Measurements from ENCODE around the gene SLC49A4. TPM values are rescaled to one million over a fixed set of nuclear protein-coding genes. Genes with fewer than 3 reads are reported as not detected.
A peak's percentile ranks its signal among the peaks of the same experiment; 100 is the strongest.

Gene SLC49A4
- total and polyA plus RNA-seq, 3 experiments from 2014 or later = 1.6 to 2.3 (median 2.1) TPM

- Mint-ChIP-seq H3K27me3 (no peaks in the 10 kb centered on the region), H3K4me1 (no peaks in the 10 kb centered on the region), H3K9me3 (no peaks in the 10 kb centered on the region), H3K36me3 (peaks cover 4 to 26% (median 8%) of the 10 kb centered on the region in 3 donors), H3K27ac (peak overlapping the region in 1 of 8 donors; percentile 1), H3K4me3 (no peak overlapping the region)
- Histone ChIP-seq H3K4me1 (ENCODE audit: insufficient read depth, low read length) (no peaks in the 10 kb centered on the region), H3K36me3 (ENCODE audit: insufficient read depth, low read length) (no peaks in the 10 kb centered on the region), H3K4me3 (ENCODE audit: low read length) (no peak overlapping the region), H3K27me3 (ENCODE audit: insufficient read depth, low read length, poor library complexity, severe bottlenecking) (no peaks in the 10 kb centered on the region), H3K9me3 (ENCODE audit: low read length) (no peaks in the 10 kb centered on the region), H3K27ac (ENCODE audit: low read depth, low read length) (no peak overlapping the region)
- POLR2A ChIA-PET = no interaction called here
- no peak for DNase-seq
- CTCF ChIA-PET = interaction anchor here (1.0 kb wide), 1 partner anchor 17 kb away, joined by 3 read pairs; the partner anchor contains the start of gene HSPBAP1
These were observed 18.0 kb upstream of the SLC49A4 start for GRCh38 chr3:122776675-122777468.

- Histone ChIP-seq H3K4me3 (ENCODE audit: low read length) (no peak overlapping the region), H3K9me3 (ENCODE audit: low read length) (no peaks in the 10 kb centered on the region), H3K27me3 (ENCODE audit: insufficient read depth, low read length, poor library complexity, severe bottlenecking) (no peaks in the 10 kb centered on the region), H3K27ac (ENCODE audit: low read depth, low read length) (no peak overlapping the region), H3K36me3 (ENCODE audit: insufficient read depth, low read length) (no peaks in the 10 kb centered on the region), H3K4me1 (ENCODE audit: insufficient read depth, low read length) (no peaks in the 10 kb centered on the region)
- Mint-ChIP-seq H3K36me3 (peaks cover 4 to 26% (median 8%) of the 10 kb centered on the region in 3 donors), H3K27ac (no peak overlapping the region), H3K4me3 (no peak overlapping the region), H3K4me1 (no peaks in the 10 kb centered on the region), H3K27me3 (no peaks in the 10 kb centered on the region), H3K9me3 (no peaks in the 10 kb centered on the region)
- no peak for DNase-seq
- POLR2A ChIA-PET = no interaction called here
- CTCF ChIA-PET = no interaction called here
These were observed 17.3 kb upstream of the SLC49A4 start for GRCh38 chr3:122777563-122777962.

- Histone ChIP-seq H3K9me3 (ENCODE audit: low read length) (no peaks in the 10 kb centered on the region), H3K4me1 (ENCODE audit: insufficient read depth, low read length) (no peaks in the 10 kb centered on the region), H3K4me3 (ENCODE audit: low read length) (no peak overlapping the region), H3K36me3 (ENCODE audit: insufficient read depth, low read length) (peaks cover 4% of the 10 kb centered on the region), H3K27me3 (ENCODE audit: insufficient read depth, low read length, poor library complexity, severe bottlenecking) (no peaks in the 10 kb centered on the region), H3K27ac (ENCODE audit: low read depth, low read length) (no peak overlapping the region)
- no peaks in the 10 kb centered on the region for H3K9me3 Mint-ChIP-seq
- ChIA-PET POLR2A (no interaction called here), CTCF (no interaction called here)
- no peak for DNase-seq
- H3K27me3 Mint-ChIP-seq = no peaks in the 10 kb centered on the region
- H3K4me3 Mint-ChIP-seq = no peak overlapping the region
- H3K27ac Mint-ChIP-seq = no peak overlapping the region
- peaks cover 6 to 27% (median 12%) of the 10 kb centered on the region in 3 donors for H3K4me1 Mint-ChIP-seq
- peaks cover 4 to 26% (median 10%) of the 10 kb centered on the region in 3 donors for H3K36me3 Mint-ChIP-seq
These were observed 12.1 kb upstream of the SLC49A4 start for GRCh38 chr3:122782804-122783203.

DNA sequence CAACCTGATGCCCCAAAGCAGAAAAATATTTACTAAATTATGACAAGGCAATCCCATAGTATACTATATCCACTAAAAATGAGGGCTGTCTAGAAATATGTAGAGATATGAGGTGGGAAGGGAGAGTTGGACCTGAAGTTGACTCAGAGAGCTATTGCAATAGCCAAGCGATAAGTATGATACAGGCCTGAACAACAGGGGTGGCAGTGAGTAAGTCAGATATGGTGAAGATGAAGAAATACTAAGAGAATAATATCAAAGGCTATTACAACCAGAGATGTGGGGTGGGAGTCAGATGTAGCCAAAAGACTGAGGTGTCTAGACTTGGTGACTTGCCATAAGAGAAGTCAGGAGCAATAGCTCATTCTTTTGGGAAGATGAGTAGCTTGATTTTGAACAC lies 10.4 kb upstream of the SLC49A4 start:
- H3K27me3 Mint-ChIP-seq = no peaks in the 10 kb centered on the region
- peaks cover 12 to 41% (median 17%) of the 10 kb centered on the region in 3 donors for H3K4me1 Mint-ChIP-seq
- H3K36me3 Mint-ChIP-seq = peaks cover 4 to 26% (median 10%) of the 10 kb centered on the region in 3 donors
- no peaks in the 10 kb centered on the region for H3K27me3 ChIP-seq (ENCODE audit: insufficient read depth, low read length, poor library complexity, severe bottlenecking)
- H3K4me1 ChIP-seq (ENCODE audit: insufficient read depth, low read length) = no peaks in the 10 kb centered on the region
- ChIA-PET POLR2A (interaction anchor here (0.9 kb wide), 1 partner anchor 10 kb away, joined by 3 read pairs; the partner anchor contains the start of gene HSPBAP1), CTCF (no interaction called here)
- no peak overlapping the region for H3K4me3 ChIP-seq (ENCODE audit: low read length)
- peak overlapping the region in 2 of 8 donors; percentile 16 to 59 for H3K27ac Mint-ChIP-seq
- DNase-seq = no peak
- H3K9me3 ChIP-seq (ENCODE audit: low read length) = no peaks in the 10 kb centered on the region
- peaks cover 4% of the 10 kb centered on the region for H3K36me3 ChIP-seq (ENCODE audit: insufficient read depth, low read length)
- no peaks in the 10 kb centered on the region for H3K9me3 Mint-ChIP-seq
- no peak overlapping the region for H3K4me3 Mint-ChIP-seq
- no peak overlapping the region for H3K27ac ChIP-seq (ENCODE audit: low read depth, low read length)

DNA sequence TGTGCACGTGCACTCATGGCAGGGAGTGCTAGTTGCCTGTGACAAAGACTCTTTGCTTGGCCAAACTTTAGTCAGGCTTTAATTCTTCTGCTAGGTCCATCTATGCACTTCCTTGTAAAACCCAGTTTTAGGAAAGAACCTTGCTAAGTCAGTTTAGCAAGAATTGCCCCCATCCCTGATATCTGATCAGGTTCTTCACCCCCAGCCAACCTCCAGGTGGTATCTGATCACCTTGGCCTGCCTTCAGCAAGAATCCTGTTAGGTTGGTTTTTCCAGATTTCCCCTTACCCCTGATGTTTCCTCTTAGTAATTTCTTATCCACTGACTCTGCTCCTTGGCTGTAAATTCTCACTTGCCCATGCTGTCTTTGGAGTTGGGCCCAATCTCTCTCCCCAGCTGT lies 9.6 kb upstream of the SLC49A4 start:
- peak overlapping the region in 1 of 8 donors; percentile 2 for H3K27ac Mint-ChIP-seq
- CTCF ChIA-PET = no interaction called here
- H3K4me1 Mint-ChIP-seq = peaks cover 12 to 41% (median 21%) of the 10 kb centered on the region in 3 donors
- no peak overlapping the region for H3K4me3 ChIP-seq (ENCODE audit: low read length)
- H3K9me3 ChIP-seq (ENCODE audit: low read length) = no peaks in the 10 kb centered on the region
- POLR2A ChIA-PET = no interaction called here
- H3K27ac ChIP-seq (ENCODE audit: low read depth, low read length) = no peak overlapping the region
- peaks cover 4% of the 10 kb centered on the region for H3K36me3 ChIP-seq (ENCODE audit: insufficient read depth, low read length)
- peaks cover 4 to 26% (median 10%) of the 10 kb centered on the region in 3 donors for H3K36me3 Mint-ChIP-seq
- no peak for DNase-seq
- H3K27me3 ChIP-seq (ENCODE audit: insufficient read depth, low read length, poor library complexity, severe bottlenecking) = no peaks in the 10 kb centered on the region
- no peaks in the 10 kb centered on the region for H3K9me3 Mint-ChIP-seq
- H3K27me3 Mint-ChIP-seq = no peaks in the 10 kb centered on the region
- no peak overlapping the region for H3K4me3 Mint-ChIP-seq
- H3K4me1 ChIP-seq (ENCODE audit: insufficient read depth, low read length) = no peaks in the 10 kb centered on the region

DNA sequence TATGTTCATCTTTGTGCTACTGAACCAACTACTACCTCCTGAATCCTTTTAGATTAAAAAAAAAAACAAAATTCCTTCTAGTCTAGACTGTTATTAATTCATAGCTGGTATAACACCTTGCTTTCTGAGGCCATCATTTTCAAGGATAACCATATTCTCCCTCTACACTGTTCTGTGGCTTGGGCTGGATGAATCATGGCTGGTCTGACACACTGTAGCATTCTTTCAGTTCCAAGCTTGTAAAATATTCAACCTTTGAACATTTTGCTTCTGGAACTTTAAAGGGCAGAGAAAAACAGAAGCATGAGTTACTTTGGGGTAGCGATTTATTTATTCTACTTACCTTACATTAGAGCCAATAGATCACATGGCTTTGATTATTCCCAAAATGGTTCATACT lies 8.8 kb upstream of the SLC49A4 start:
- H3K27ac ChIP-seq (ENCODE audit: low read depth, low read length) = no peak overlapping the region
- no peaks in the 10 kb centered on the region for H3K9me3 ChIP-seq (ENCODE audit: low read length)
- H3K27me3 ChIP-seq (ENCODE audit: insufficient read depth, low read length, poor library complexity, severe bottlenecking) = no peaks in the 10 kb centered on the region
- peaks cover 2% of the 10 kb centered on the region for H3K4me1 ChIP-seq (ENCODE audit: insufficient read depth, low read length)
- Mint-ChIP-seq H3K4me1 (peaks cover 12 to 41% (median 21%) of the 10 kb centered on the region in 3 donors), H3K4me3 (no peak overlapping the region), H3K27ac (peak overlapping the region in 2 of 8 donors; percentile 36 to 63), H3K9me3 (no peaks in the 10 kb centered on the region), H3K27me3 (no peaks in the 10 kb centered on the region), H3K36me3 (peaks cover 4 to 26% (median 10%) of the 10 kb centered on the region in 3 donors)
- H3K4me3 ChIP-seq (ENCODE audit: low read length) = no peak overlapping the region
- POLR2A ChIA-PET = no interaction called here
- peaks cover 4% of the 10 kb centered on the region for H3K36me3 ChIP-seq (ENCODE audit: insufficient read depth, low read length)
- DNase-seq = no peak
- CTCF ChIA-PET = no interaction called here

GRCh38 chr3:122787872-122788271 lies 7.0 kb upstream of the SLC49A4 start:
- Mint-ChIP-seq H3K4me3 (peak overlapping the region in 1 of 7 donors; percentile 2), H3K36me3 (peaks cover 0 to 21% (median 8%) of the 10 kb centered on the region in 3 donors), H3K9me3 (no peaks in the 10 kb centered on the region), H3K4me1 (peaks cover 12 to 41% (median 23%) of the 10 kb centered on the region in 3 donors), H3K27ac (peak overlapping the region in 7 of 8 donors; percentile 43 to 73 (median 57)), H3K27me3 (no peaks in the 10 kb centered on the region)
- CTCF ChIA-PET = no interaction called here
- POLR2A ChIA-PET = no interaction called here
- H3K4me3 ChIP-seq (ENCODE audit: low read length) = no peak overlapping the region
- peaks cover 4% of the 10 kb centered on the region for H3K36me3 ChIP-seq (ENCODE audit: insufficient read depth, low read length)
- DNase-seq = no peak
- no peaks in the 10 kb centered on the region for H3K27me3 ChIP-seq (ENCODE audit: insufficient read depth, low read length, poor library complexity, severe bottlenecking)
- peaks cover 17% of the 10 kb centered on the region for H3K4me1 ChIP-seq (ENCODE audit: insufficient read depth, low read length)
- no peak overlapping the region for H3K27ac ChIP-seq (ENCODE audit: low read depth, low read length)
- H3K9me3 ChIP-seq (ENCODE audit: low read length) = no peaks in the 10 kb centered on the region

DNA sequence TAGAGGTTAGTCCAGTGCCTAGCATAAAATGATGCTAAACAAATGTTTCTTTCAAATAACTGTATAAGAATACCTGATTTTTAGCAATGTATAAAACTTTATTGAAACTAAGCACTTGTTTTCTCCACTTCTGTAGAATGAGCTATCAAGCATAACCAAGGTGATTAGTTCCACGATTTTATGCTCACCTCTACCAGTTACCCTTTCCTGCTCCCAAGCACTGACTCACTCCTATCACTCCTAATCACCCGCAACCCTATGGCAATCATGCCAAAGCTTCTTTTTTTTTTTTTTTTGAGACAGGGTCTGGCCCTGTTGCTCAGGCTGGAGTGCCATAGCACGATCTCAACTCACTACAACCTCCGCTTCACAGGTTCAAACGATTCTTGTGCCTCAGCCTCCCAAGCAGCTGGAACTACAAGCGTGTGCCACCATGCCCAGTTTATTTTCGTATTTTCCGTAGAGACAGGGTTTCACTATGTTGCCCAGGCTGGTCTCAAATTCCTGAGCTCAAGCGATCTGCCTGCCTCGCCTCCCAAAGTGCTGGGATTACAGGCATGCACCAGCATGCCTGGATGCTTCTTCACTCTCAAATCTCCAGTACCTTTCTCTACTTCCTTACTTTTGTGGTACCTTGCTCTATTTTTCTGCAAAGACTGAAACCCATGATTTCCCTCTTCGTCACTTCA lies 5.1 kb upstream of the SLC49A4 start:
- H3K27me3 ChIP-seq (ENCODE audit: insufficient read depth, low read length, poor library complexity, severe bottlenecking) = no peaks in the 10 kb centered on the region
- peaks cover 4% of the 10 kb centered on the region for H3K36me3 ChIP-seq (ENCODE audit: insufficient read depth, low read length)
- no peak overlapping the region for H3K4me3 ChIP-seq (ENCODE audit: low read length)
- peaks cover 21% of the 10 kb centered on the region for H3K4me1 ChIP-seq (ENCODE audit: insufficient read depth, low read length)
- no peak overlapping the region for H3K27ac ChIP-seq (ENCODE audit: low read depth, low read length)
- Mint-ChIP-seq H3K36me3 (peaks cover 0 to 25% (median under 1%) of the 10 kb centered on the region in 3 donors), H3K4me3 (no peak overlapping the region), H3K27me3 (no peaks in the 10 kb centered on the region), H3K9me3 (no peaks in the 10 kb centered on the region), H3K27ac (peak overlapping the region in 2 of 8 donors; percentile 29 to 58), H3K4me1 (peaks cover 22 to 42% (median 34%) of the 10 kb centered on the region in 3 donors)
- H3K9me3 ChIP-seq (ENCODE audit: low read length) = no peaks in the 10 kb centered on the region
- CTCF ChIA-PET = no interaction called here
- POLR2A ChIA-PET = no interaction called here
- no peak for DNase-seq

All from CD8-positive, alpha-beta memory T cell (primary cell).